HL-60/S4 (cell line): Measurements from ENCODE around the gene CRKL.

ENCODE experiments used
- in situ Hi-C: fragments of 300-500 bp; cut with MboI; formaldehyde crosslinking; loops from 2 replicates; pipeline ENCODE4 v1.14.3; 2022; ENCODE audit warnings: low sequenced_read_pairs

Gene CRKL

DNA sequence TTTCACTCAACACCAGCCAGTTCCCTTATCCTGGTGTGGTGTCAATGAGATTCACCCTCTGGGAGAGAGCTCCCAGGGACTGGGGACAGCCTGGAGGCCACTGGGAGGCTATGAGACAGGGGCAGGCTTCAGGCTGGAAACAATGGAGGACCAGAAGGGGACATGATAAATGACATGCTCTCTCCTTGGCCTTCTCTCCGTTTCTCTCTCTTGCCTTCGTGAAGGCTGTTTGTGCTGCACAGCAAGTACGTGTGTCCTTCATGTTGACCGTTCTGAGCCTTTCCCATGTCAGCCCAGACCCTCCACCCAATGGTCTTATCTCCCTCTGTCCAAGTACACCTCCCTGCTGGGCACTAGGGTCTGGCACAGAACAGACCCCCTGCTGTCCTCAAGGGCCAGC is 63.3 kb downstream of the CRKL start:
- in situ Hi-C loops, result no loop called here

DNA sequence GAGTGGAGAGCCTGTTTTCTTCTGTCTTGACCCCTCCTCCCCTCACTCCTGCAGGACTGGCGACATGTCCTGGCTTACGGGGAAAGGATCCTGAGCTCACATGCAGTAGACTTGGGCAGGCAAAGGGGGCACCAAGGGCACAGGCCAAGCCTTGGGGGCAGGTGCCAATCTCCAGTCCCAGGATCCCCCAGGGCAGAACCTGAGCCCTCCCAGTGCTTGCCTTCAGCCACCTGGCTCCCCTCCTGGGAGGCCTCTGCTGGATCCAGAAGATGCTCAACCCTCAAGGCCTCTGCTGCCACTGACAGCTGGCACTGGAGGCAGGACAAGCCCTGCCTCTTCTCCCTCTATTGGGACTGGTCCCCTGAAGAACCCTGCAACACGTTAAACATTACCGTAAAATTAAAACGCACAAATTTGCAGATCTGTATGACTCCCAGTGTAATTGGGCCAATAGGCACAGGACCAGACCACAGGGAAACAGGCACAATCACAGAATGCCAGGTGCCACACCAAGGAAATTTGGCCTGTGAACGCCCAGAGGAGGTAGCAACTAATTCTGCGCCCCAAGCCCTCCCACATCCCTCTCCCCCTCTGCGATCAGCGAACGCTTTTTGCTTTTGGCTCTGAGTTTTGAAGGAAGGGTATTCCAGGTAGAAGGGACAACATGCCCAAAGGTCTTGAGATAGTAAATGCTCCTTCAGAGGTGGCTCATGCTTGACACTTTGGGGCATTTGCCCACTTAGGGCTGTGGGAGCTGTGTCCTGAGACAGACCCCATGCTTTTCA is 63.9 kb downstream of the CRKL start:
- in situ Hi-C loops, result no loop called here

- in situ Hi-C loops, result no loop called here
Observed at GRCh38 chr22:20981787-20982562, 64.8 kb downstream of the CRKL start, which contains the start of gene LZTR1. TSS of gene LZTR1 (plus strand) at chr22:20982297. CDS start at chr22:20982372, 75 bp downstream.

DNA sequence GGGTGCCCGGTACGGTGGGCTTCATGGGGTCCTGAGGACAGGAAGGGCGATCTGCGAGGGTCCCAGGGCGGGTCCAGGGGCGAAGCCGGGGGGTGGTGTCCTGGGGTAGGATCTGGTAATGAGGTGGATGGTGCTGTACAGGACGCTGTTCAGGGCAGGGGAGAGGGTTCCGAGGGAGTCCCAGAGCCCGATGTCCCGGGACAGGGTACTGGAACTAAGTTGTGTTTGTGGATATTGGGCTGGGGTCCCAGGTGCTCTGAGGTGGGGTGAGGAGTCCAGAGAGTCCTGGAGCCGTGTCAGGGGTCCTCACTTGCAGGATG is 65.3 kb downstream of the CRKL start:
- in situ Hi-C loops, result no loop called here

DNA sequence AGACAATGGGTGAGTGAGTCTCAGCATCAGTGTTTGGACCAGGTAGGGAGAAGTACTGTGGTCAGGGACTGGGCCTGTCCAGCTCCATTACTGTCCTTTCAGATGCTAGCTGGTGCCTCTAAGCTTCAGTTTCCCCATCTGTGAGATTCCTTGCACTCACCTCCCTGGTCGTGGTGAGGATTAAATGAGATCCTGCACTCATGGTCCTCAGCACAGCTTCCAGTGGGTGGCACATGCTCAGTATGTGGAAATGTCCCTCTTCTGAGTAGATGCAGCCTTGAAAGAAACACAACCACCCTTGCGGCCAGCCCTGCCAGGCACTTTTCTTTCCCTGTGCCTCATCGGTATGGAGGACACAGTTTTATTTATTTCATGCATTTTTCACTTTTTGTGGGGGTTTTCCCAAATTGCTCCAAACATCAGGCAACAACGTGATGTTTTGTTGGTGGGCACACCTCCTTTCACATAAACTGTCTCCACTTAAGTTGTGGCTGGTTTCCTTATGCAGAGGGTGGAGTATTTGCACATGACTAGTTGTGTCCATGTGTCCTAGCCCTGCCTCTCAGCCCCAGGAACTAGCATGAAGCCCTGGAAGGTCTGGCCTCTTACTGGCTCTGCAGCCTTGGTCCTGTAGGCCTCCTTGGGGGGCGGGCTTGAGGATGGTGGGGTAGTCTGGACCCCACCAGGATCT is 66.0 kb downstream of the CRKL start:
- in situ Hi-C loops, result no loop called here

DNA sequence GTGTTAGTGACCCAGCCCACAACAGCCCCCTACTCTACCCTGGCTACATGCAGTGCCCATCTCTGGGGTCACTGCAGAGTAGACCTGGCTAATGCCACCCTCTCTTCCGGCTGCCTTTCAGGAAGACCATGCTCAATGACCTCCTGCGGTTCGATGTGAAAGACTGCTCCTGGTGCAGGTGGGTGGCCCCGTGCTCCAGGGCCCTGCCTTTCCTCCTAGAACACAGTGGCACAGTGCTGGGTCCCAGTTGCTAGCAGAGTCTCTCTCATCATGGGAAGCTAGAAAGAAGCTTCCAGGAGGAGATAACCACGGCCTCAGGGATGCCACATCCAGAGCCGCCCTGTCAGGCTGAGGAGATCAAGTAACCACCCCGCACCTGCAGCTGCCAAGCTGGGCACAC is 68.5 kb downstream of the CRKL start:
- in situ Hi-C loops, result no loop called here

GRCh38 chr22:20986365-20986764 is 69.2 kb downstream of the CRKL start:
- in situ Hi-C loops, result no loop called here

DNA sequence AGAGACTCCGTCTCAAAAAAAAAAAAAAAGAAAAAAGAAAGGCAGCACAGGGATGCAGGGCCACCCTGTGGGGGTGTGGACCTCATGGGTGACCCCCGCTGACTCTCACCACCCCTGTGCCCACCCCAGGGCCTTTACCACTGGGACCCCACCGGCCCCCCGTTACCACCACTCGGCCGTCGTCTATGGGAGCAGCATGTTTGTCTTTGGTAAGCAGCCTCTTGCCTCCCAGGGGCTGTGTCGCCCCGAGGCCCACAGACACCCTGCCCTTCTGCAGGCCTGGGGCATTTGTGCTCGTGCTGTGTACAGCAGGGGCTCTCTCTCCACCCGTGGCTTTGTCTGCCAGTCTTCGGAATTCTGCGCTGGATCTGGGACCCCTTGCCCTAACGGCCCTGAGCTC is 70.2 kb downstream of the CRKL start:
- in situ Hi-C loops, result no loop called here

GRCh38 chr22:20988573-20989322 is 71.5 kb downstream of the CRKL start:
- in situ Hi-C loops, result no loop called here

DNA sequence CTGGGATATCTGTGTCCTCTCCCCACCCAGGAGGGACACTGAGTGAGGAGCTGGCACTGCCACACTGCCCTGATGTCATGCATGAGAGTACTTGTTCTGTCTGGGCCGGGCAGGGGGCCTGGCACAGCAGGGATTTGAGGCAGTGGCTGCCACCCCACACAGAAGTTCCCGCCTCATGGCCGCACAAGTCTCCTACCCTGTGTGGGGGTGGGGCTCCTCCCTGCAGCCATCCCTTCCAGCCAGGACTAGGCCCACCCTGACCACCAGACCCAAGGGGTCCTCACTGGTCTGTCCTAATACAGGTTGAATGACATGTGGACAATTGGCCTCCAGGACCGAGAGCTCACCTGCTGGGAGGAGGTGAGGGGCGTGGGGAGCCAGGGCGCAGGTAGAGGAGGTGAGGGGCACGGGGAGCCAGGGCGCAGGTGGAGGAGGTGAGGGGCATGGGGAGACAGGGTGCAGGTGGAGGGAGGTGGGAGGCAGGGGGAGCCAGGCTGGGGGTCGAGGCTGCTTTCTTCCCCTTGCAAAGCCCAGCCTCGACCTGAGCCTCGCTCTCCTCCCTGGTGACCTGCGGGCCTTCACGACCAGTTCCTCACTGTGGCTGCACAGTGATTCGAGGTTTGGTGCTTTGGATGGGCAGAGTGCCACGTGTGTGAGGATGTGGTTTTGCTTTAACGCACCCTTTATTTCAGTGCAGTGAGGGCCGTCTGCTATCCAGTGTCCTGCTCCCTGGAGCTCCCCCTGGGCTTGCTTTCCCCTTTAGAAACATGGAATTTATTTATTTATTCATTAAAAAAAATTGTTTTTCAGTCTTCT is 72.3 kb downstream of the CRKL start:
- in situ Hi-C loops, result no loop called here

- in situ Hi-C loops, result no loop called here
Observed at GRCh38 chr22:20990184-20991180, 73.3 kb downstream of the CRKL start.

DNA sequence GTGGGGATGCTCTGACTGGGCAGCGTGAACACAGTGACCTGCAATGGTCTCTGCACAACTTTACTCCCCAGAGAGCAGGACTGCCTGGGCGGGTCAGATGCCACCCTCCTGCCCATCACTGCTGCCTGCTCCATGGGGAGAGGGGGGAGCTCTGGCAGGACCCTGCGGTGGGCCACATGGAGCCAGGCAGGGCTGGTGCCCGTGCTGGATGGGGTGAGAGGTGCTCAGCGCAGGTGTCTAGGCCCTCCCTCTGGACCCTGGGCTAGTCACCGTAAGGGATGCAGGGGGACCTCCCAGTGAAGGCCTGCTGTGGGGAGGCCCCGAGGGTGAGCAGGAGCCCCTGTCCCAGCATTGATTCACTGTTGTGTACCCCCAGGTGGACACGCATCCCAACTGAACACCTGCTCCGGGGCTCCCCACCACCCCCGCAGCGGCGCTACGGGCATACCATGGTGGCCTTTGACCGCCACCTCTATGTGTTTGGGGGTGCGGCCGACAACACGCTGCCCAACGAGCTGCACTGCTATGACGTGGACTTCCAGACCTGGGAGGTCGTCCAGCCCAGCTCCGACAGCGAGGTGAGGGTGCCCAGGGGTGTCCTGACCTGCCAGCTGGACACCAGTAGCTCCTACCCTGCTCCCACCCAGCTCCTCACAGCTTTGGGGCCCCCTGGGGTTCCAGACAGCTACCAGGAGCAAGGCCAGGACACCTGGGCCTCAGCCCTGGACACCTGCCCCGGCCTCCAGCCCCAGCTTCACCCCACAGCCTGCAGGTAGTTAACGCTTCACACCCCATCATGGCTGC is 74.2 kb downstream of the CRKL start:
- in situ Hi-C loops, result no loop called here

DNA sequence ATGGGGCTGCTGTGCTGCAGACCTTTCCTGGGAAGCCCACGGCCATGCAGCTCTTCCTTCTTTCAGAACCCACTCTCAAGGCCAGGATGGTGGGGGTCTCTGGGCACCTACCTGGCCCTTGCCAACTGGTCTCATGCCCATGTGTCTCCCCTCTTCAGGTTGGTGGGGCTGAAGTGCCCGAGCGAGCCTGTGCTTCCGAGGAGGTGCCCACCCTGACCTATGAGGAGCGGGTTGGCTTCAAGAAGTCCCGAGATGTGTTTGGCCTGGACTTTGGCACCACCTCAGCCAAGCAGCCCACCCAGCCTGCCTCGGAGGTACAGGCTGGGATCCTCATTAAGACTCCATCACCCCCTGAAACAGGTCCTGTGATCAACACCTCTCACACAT is 74.8 kb downstream of the CRKL start:
- in situ Hi-C loops, result no loop called here

DNA sequence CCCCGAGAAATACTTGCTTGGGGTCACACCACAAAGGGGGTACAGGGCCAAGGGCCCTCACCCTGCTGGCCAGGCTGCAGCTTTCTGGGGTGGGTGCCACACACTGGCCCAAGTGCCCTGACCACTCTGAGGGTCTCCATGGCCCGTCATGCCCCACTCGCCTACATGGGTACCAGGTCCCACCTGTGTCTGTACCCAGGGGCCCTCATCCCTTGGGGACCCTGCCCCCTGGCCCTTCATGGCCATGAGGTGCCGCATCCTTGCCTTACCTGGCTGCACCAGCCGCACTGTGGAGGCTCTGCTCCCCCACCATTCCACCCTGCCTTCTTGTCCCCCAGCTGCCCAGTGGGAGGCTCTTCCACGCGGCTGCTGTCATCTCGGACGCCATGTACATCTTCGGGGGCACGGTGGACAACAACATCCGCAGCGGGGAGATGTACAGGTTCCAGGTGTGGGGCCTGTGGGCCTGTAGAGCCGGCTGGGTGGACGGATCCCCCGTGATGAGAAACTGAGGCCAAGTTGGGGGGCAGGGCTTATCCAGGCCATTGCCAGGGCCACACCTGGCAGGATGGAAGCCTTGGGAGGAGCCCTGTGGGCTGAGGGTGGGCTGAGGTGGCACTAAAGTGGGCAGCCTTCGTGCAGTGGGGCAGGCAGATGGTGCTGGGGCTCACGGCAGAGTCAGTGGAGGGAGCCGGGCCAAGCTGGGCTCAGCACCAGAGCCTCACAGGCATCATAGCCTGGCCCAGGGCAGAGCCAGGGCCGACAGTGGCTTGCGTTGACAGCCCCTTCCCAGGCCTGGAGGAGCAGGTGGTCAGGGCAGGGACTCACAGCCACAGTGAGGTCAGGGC is 75.5 kb downstream of the CRKL start:
- in situ Hi-C loops, result no loop called here

GRCh38 chr22:20993304-20994127 is 76.3 kb downstream of the CRKL start:
- in situ Hi-C loops, result no loop called here

DNA sequence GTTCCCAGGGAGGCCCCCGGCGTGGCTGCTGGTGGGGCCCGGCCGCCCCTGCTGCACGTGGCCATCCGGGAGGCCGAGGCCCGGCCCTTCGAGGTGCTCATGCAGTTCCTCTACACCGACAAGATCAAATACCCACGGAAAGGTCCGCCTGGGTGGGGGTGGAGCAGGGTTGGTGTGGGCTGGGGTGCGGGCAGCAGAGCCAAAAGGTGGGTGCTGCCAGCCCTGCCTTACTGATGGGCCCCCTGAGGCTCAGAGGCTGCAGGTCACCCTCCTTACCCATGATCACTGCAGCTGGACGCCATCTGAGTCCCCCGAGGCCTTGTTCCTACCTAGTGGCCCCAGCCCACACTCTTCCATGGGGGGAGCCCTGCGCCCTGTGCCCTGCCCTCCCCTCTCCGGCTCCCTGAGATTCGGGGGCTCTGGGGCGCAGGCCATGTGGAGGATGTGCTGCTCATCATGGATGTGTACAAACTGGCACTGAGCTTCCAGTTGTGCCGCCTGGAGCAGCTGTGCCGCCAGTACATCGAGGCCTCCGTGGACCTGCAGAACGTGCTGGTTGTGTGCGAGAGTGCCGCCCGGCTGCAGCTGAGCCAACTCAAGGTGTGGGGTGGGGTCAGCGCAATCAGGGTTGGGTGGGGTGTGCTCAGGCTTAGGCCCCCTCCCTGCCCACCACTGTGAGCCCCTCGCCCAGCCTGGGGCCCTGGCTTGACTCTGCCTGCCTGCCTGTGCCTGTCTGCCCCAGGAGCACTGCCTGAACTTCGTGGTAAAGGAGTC is 77.1 kb downstream of the CRKL start:
- in situ Hi-C loops, result no loop called here
